ENCODE measurements around the gene CENPS. TPM values are rescaled to one million over a fixed set of nuclear protein-coding genes. Genes with fewer than 3 reads are reported as not detected.
A peak's percentile ranks its signal among the peaks of the same experiment; 100 is the strongest.
"Not testable (repeated sequence)": the region's sequence is repeated elsewhere in the genome, so short reads cannot be mapped to it uniquely, and the experiment has no call there.

Gene CENPS
- total and polyA plus RNA-seq, 7 donors: 2.8 to 22.2 (median 15.0) TPM

- TF ChIP-seq POLR2A (IDR thresholded peaks at IDR 0.05): no peak
- no peak for TF ChIP-seq CTCF (IDR thresholded peaks at IDR 0.05)
- no peak for TF ChIP-seq EP300 (IDR thresholded peaks at IDR 0.05)
- TF ChIP-seq POLR2AphosphoS5 (IDR thresholded peaks at IDR 0.05): no peak
- peak; percentile 34 for DNase-seq
- H3K27me3 ChIP-seq: no peaks in the 10 kb centered on the region
- no peaks in the 10 kb centered on the region for H3K4me1 ChIP-seq
- H3K27ac ChIP-seq: no peak overlapping the region
- H3K9me3 ChIP-seq: no peaks in the 10 kb centered on the region
- 90 to 95% methylated on average over 15 of the region's 15 CpGs for WGBS, 2 donors
- peaks cover 7 to 71% (median 34%) of the 10 kb centered on the region in 4 donors for H3K36me3 ChIP-seq
- intact Hi-C loops (cut with DNase I): no loop called here
- no peak overlapping the region for H3K4me3 ChIP-seq
These were observed 10.9 kb upstream of the CENPS start for GRCh38 chr1:10419351-10419750.

GRCh38 chr1:10421637-10422036, 8.6 kb upstream of the CENPS start:
- Histone ChIP-seq H3K9me3 (no peaks in the 10 kb centered on the region), H3K4me3 (no peak overlapping the region), H3K27ac (no peak overlapping the region), H3K4me1 (no peaks in the 10 kb centered on the region), H3K27me3 (no peaks in the 10 kb centered on the region), H3K36me3 (peaks cover 7 to 48% (median 24%) of the 10 kb centered on the region in 4 donors)
- WGBS, 2 donors: 97 to 99% methylated on average over 5 of the region's 5 CpGs
- TF ChIP-seq EP300 (IDR thresholded peaks at IDR 0.05) (no peak), POLR2A (IDR thresholded peaks at IDR 0.05) (no peak), POLR2AphosphoS5 (IDR thresholded peaks at IDR 0.05) (no peak), CTCF (IDR thresholded peaks at IDR 0.05) (no peak)
- intact Hi-C loops (cut with DNase I): loop anchor here (10.0 kb wide), 1 partner anchor 477 kb away; the partner anchor contains the start of genes LZIC and NMNAT1
- no peak for DNase-seq

DNA sequence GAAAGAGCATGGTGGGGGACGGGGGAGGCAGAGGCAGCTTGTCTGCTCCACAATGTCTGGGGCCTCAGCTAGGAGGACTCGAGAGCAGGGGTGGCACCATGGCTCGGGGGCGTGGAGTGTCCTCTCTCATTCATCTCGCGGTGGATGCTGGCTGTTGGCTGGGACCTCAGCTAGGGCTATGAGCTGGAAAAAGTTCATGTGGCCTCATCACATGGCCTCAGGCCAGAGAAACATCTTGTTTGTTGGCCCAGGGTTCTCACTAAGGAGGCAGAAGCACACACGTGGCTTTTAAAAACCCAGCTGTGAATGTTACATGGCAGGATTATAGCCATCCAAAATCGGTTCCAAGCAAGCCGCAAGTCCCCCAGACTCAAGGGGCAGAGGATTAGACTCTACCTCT, 6.2 kb upstream of the CENPS start:
- peak; percentile 77 for DNase-seq
- no peaks in the 10 kb centered on the region for H3K27me3 ChIP-seq
- H3K36me3 ChIP-seq: peaks cover 0 to 24% (median 7%) of the 10 kb centered on the region in 4 donors
- no peak overlapping the region for H3K27ac ChIP-seq
- intact Hi-C loops (cut with DNase I): loop anchor here (10.0 kb wide), 1 partner anchor 479 kb away; the partner anchor contains the start of genes LZIC and NMNAT1
- H3K4me1 ChIP-seq: peaks cover 0 to 4% (median 0%) of the 10 kb centered on the region in 4 donors
- H3K9me3 ChIP-seq: no peaks in the 10 kb centered on the region
- TF ChIP-seq CTCF (IDR thresholded peaks at IDR 0.05): no peak
- no peak for TF ChIP-seq POLR2A (IDR thresholded peaks at IDR 0.05)
- no peak for TF ChIP-seq EP300 (IDR thresholded peaks at IDR 0.05)
- TF ChIP-seq POLR2AphosphoS5 (IDR thresholded peaks at IDR 0.05): no peak
- no peak overlapping the region for H3K4me3 ChIP-seq
- WGBS, 2 donors: 73 to 84% methylated on average over 9 of the region's 9 CpGs

DNA sequence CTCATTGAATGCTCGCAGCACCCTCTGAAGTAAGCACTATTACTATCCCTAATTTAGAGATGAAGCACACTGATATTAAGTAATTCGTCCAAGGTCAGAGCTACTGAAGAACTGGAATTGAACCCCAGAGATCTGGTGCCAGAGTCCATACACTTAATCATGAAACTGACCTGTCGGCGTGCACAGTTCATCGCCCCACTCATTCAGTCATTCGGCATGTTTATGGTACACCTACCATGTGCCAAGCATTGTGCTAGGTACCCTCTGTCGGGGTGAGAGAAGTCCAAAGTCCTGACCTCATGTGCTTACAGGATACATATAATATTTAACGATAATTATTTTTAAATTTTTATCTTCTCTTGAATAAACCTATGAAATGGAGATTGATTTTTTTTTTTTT, 5.6 kb upstream of the CENPS start:
- DNase-seq: no peak
- intact Hi-C loops (cut with DNase I): loop anchor here (10.0 kb wide), 1 partner anchor 480 kb away; the partner anchor contains the start of genes LZIC and NMNAT1
- Histone ChIP-seq H3K4me3 (no peak overlapping the region), H3K27ac (no peak overlapping the region), H3K9me3 (no peaks in the 10 kb centered on the region), H3K4me1 (peaks cover 0 to 5% (median 2%) of the 10 kb centered on the region in 4 donors), H3K36me3 (peaks cover 0 to 18% (median 1%) of the 10 kb centered on the region in 4 donors), H3K27me3 (no peaks in the 10 kb centered on the region)
- no peak for TF ChIP-seq POLR2A (IDR thresholded peaks at IDR 0.05)
- no peak for TF ChIP-seq POLR2AphosphoS5 (IDR thresholded peaks at IDR 0.05)
- TF ChIP-seq CTCF (IDR thresholded peaks at IDR 0.05): no peak
- no peak for TF ChIP-seq EP300 (IDR thresholded peaks at IDR 0.05)
- WGBS, 2 donors: 83 to 94% methylated on average over 8 of the region's 8 CpGs

GRCh38 chr1:10425826-10426534, 4.3 kb upstream of the CENPS start:
- not testable (repeated sequence) for DNase-seq, H3K27ac ChIP-seq, H3K36me3 ChIP-seq, H3K9me3 ChIP-seq, H3K27me3 ChIP-seq
- intact Hi-C loops (cut with DNase I): loop anchor here (10.0 kb wide), 1 partner anchor 481 kb away; the partner anchor contains the start of genes LZIC and NMNAT1
- Histone ChIP-seq H3K4me3 (peak overlapping the region in 1 of 4 donors; percentile 17), H3K4me1 (peaks cover 0 to 10% (median 8%) of the 10 kb centered on the region in 4 donors)
- WGBS, 2 donors: 79 to 84% methylated on average over 21 of the region's 21 CpGs

- DNase-seq, H3K27ac ChIP-seq, H3K36me3 ChIP-seq, H3K4me3 ChIP-seq, H3K9me3 ChIP-seq, H3K27me3 ChIP-seq: not testable (repeated sequence)
- 95 to 99% methylated on average over 21 of the region's 21 CpGs for WGBS, 2 donors
- H3K4me1 ChIP-seq: peaks cover 0 to 15% (median 13%) of the 10 kb centered on the region in 4 donors
- intact Hi-C loops (cut with DNase I): loop anchor here (10.0 kb wide), 1 partner anchor 482 kb away; the partner anchor contains the start of genes LZIC and NMNAT1
These were observed 3.7 kb upstream of the CENPS start for GRCh38 chr1:10426535-10426848.
